GM23338 (cell line): ENCODE data around the gene BICRA. TPM values are rescaled to one million over a fixed set of nuclear protein-coding genes. Genes with fewer than 3 reads are reported as not detected.

Experiments used
- ATAC-seq: fragments of 200-7000 bp; cut with Tn5 transposase; 3 replicates; pipeline ENCODE4 v1.9.1; 2020
- DNase-seq: peaks from one replicate; pipeline ENCODE4 v3.0.0-alpha.2; 2015; ENCODE audit warnings: low spot score
- H2AFZ ChIP-seq: fragments of 200-600 bp; sonication (generic); 2 replicates; pipeline ENCODE4 v1.8.0; 2016; ENCODE audit warnings: antibody characterized with exemption, mild to moderate bottlenecking, moderate library complexity
- H3F3A ChIP-seq: fragments of 200-600 bp; sonication (generic); replicated peaks from 2 replicates; pipeline ENCODE4 v1.8.0; 2017; ENCODE audit warnings: antibody characterized with exemption, mixed run types, low read depth
- H3K27ac ChIP-seq: fragments of 200-600 bp; sonication (generic); 2 replicates; pipeline ENCODE4 v1.6.1; 2016; ENCODE audit warnings: low read depth
- H3K27me3 ChIP-seq: fragments of 200-600 bp; sonication (generic); 2 replicates; pipeline ENCODE4 v1.8.0; 2016; ENCODE audit warnings: mild to moderate bottlenecking, mixed run types, moderate library complexity; ENCODE audit not compliant: insufficient read depth
- H3K36me3 ChIP-seq: fragments of 200-600 bp; sonication (generic); 2 replicates; pipeline ENCODE4 v1.8.0; 2016; ENCODE audit warnings: mild to moderate bottlenecking; ENCODE audit not compliant: insufficient read depth
- H3K4me1 ChIP-seq: fragments of 200-600 bp; sonication (generic); 2 replicates; pipeline ENCODE4 v1.8.0; 2016; ENCODE audit warnings: mild to moderate bottlenecking, moderate library complexity; ENCODE audit not compliant: insufficient read depth
- H3K4me2 ChIP-seq: fragments of 200-600 bp; sonication (generic); 2 replicates; pipeline ENCODE4 v1.7.1; 2017; ENCODE audit warnings: mixed run types
- H3K4me3 ChIP-seq: fragments of 200-600 bp; sonication (generic); 2 replicates; pipeline ENCODE4 v1.6.1; 2016; ENCODE audit warnings: mixed run types
- H3K79me2 ChIP-seq: fragments of 200-600 bp; sonication (generic); replicated peaks from 2 replicates; pipeline ENCODE4 v1.8.0; 2017; ENCODE audit warnings: mild to moderate bottlenecking; ENCODE audit not compliant: insufficient read depth
- H3K9me2 ChIP-seq: fragments of 200-600 bp; sonication (generic); 2 replicates; pipeline ENCODE4 v1.8.0; 2017; ENCODE audit not compliant: insufficient read depth
- H4K20me1 ChIP-seq: fragments of 200-600 bp; sonication (generic); replicated peaks from 2 replicates; pipeline ENCODE4 v1.8.0; 2017; ENCODE audit warnings: mild to moderate bottlenecking; ENCODE audit not compliant: insufficient read depth
- H3K27ac Mint-ChIP-seq: 2 replicates; pipeline ENCODE4 v1.8.0; 2020; ENCODE audit warnings: inconsistent platforms, mild to moderate bottlenecking, moderate library complexity, mixed read lengths
- H3K27me3 Mint-ChIP-seq: 3 replicates; pipeline ENCODE4 v1.8.0; 2022; ENCODE audit warnings: low read depth, mild to moderate bottlenecking, moderate library complexity, mixed read lengths, inconsistent platforms; ENCODE audit not compliant: insufficient read depth, poor library complexity
- H3K36me3 Mint-ChIP-seq: 3 replicates; pipeline ENCODE4 v1.8.0; 2021; ENCODE audit warnings: low read depth, mild to moderate bottlenecking, inconsistent platforms, moderate library complexity, mixed read lengths
- H3K4me1 Mint-ChIP-seq: 3 replicates; pipeline ENCODE4 v1.8.0; 2020; ENCODE audit warnings: mild to moderate bottlenecking, inconsistent platforms, mixed read lengths
- H3K4me3 Mint-ChIP-seq: 3 replicates; pipeline ENCODE4 v1.8.0; 2021; ENCODE audit warnings: moderate library complexity, mild to moderate bottlenecking, inconsistent platforms, mixed read lengths
- H3K9me3 Mint-ChIP-seq: 3 replicates; pipeline ENCODE4 v1.8.0; 2020; ENCODE audit warnings: moderate library complexity, mild to moderate bottlenecking, inconsistent platforms, mixed read lengths
- CREB1 ChIP-seq: fragments of 250-450 bp; sonication (Bioruptor Pico); IDR thresholded peaks from 2 replicates; pipeline ENCODE4 v1.5.0; 2020; ENCODE audit warnings: low read depth, mild to moderate bottlenecking, moderate library complexity
- CTCF ChIP-seq, 2 experiments: fragments of 200-600 bp in 1 of 2; sonication (generic) in 1 of 2; conservative IDR thresholded peaks; 2 replicates each; pipeline versions ENCODE4 v1.5.1 to v1.6.1; 2016 to 2017; ENCODE audit warnings: antibody characterized with exemption in 2 of 2, low read depth in 2 of 2, mild to moderate bottlenecking in 2 of 2, moderate library complexity in 1 of 2
- ETS1 ChIP-seq: IDR thresholded peaks from 2 replicates; pipeline ENCODE4 v1.6.1; 2016; ENCODE audit warnings: antibody characterized with exemption
- EZH2 ChIP-seq: fragments of 200-600 bp; sonication (generic); IDR thresholded peaks from one replicate; pipeline ENCODE4 v1.8.0; 2017; ENCODE audit warnings: antibody characterized with exemption, mild to moderate bottlenecking, low read depth; ENCODE audit not compliant: unreplicated experiment
- EZH2phosphoT487 ChIP-seq: fragments of 200-600 bp; sonication (generic); IDR thresholded peaks from one replicate; pipeline ENCODE4 v1.8.1; 2018; ENCODE audit warnings: antibody characterized with exemption; ENCODE audit not compliant: unreplicated experiment
- JUNB ChIP-seq: IDR thresholded peaks from one replicate; pipeline ENCODE4 v1.6.1; 2016; ENCODE audit warnings: antibody characterized with exemption; ENCODE audit not compliant: unreplicated experiment
- NANOG ChIP-seq: IDR thresholded peaks from 2 replicates; pipeline ENCODE4 v1.6.1; 2016; ENCODE audit warnings: antibody characterized with exemption, borderline replicate concordance
- POLR2AphosphoS5 ChIP-seq: IDR thresholded peaks from 2 replicates; pipeline ENCODE4 v1.6.1; 2016; ENCODE audit warnings: antibody characterized with exemption, low read depth
- REST ChIP-seq: IDR thresholded peaks from one replicate; pipeline ENCODE4 v1.6.1; 2018; ENCODE audit warnings: antibody characterized with exemption; ENCODE audit not compliant: unreplicated experiment
- STAT1 ChIP-seq: IDR thresholded peaks from one replicate; pipeline ENCODE4 v1.6.1; 2016; ENCODE audit warnings: antibody characterized with exemption; ENCODE audit not compliant: unreplicated experiment
- ZNF114 ChIP-seq: fragments of 250-450 bp; sonication (Bioruptor Pico); IDR thresholded peaks from 2 replicates; pipeline ENCODE4 v1.5.0; 2020; ENCODE audit warnings: mild to moderate bottlenecking, moderate library complexity
- ZNF331 ChIP-seq: fragments of 250-450 bp; sonication (Bioruptor Pico); IDR thresholded peaks from 2 replicates; pipeline ENCODE4 v1.5.0; 2020; ENCODE audit warnings: low read depth, mild to moderate bottlenecking, moderate library complexity
- ZNF462 ChIP-seq: fragments of 250-450 bp; sonication (Bioruptor Pico); IDR thresholded peaks from 2 replicates; pipeline ENCODE4 v1.5.0; 2020; ENCODE audit warnings: mild to moderate bottlenecking, moderate library complexity
- polyA plus RNA-seq: library from polyadenylated mRNA; unstranded; fragments of >200 nt; fragmentation: Nextera tagmentation; extraction: Ambion mirVana; gene quantifications from 2 replicates; pipeline ENCODE4 v1.2.1, GENCODE V29; 2016
- total RNA-seq: library from RNA; depleted of rRNA; stranded (reverse); fragments of >200 nt; shearing (Covaris generic); gene quantifications from 2 replicates; pipeline ENCODE4 v1.2.3, GENCODE V29; 2014

Gene BICRA
- total and polyA plus RNA-seq, 2 experiments from 2014 or later: 7.0 to 37.7 TPM

- peaks cover 59% of the 10 kb centered on the region for H3K4me1 Mint-ChIP-seq
Measured at GRCh38 chr19:47614021-47614295, 5.0 kb downstream of the BICRA start.

More at GRCh38 chr19:47614021-47614295, 5.0 kb downstream of the BICRA start:
- Mint-ChIP-seq H3K27ac (peak overlapping the region; percentile 93), H3K9me3 (no peaks in the 10 kb centered on the region), H3K4me3 (peak overlapping the region; percentile 28; the same call in 1 of the 3 replicates), H3K27me3 (peaks cover 9% of the 10 kb centered on the region), H3K36me3 (peaks cover 14% of the 10 kb centered on the region)
- peaks cover 94% of the 10 kb centered on the region for H3K79me2 ChIP-seq
- ATAC-seq (no peak), DNase-seq (no peak)
- peak overlapping the region; percentile 98 for H3K27ac ChIP-seq
- TF ChIP-seq REST (no peak), CTCF (conservative IDR thresholded peaks at IDR 0.05; ENCODE audit: low read depth in 2 of 2) (no peak), ZNF331 (CRISPR knock-in tag) (no peak), NANOG (no peak), ETS1 (no peak), EZH2phosphoT487 (no peak), EZH2 (no peak), JUNB (no peak), STAT1 (no peak), CREB1 (CRISPR knock-in tag) (no peak), POLR2AphosphoS5 (no peak), ZNF114 (no peak), ZNF462 (CRISPR knock-in tag) (no peak)
- no peaks in the 10 kb centered on the region for H3K27me3 ChIP-seq
- peaks cover 33% of the 10 kb centered on the region for H3F3A ChIP-seq
- peak overlapping the region; percentile 40; the same call in 1 of the 2 replicates for H3K4me3 ChIP-seq
- peak overlapping the region; percentile 71 for H3K4me2 ChIP-seq
- H3K36me3 ChIP-seq: no peaks in the 10 kb centered on the region
- H2AFZ ChIP-seq: no peak overlapping the region
- peaks cover 67% of the 10 kb centered on the region for H3K4me1 ChIP-seq
- H4K20me1 ChIP-seq: peaks cover 10% of the 10 kb centered on the region
- H3K9me2 ChIP-seq: no peaks in the 10 kb centered on the region
